ENCODE measurements around the gene SHB. TPM values are rescaled to one million over a fixed set of nuclear protein-coding genes. Genes with fewer than 3 reads are reported as not detected.

The SHB gene
- total and polyA plus RNA-seq, 2 of the 8 experiments (the other 6 are each of a cell fraction or from before 2014, with no cell fraction given), result 4.1 to 12.6 TPM

DNA sequence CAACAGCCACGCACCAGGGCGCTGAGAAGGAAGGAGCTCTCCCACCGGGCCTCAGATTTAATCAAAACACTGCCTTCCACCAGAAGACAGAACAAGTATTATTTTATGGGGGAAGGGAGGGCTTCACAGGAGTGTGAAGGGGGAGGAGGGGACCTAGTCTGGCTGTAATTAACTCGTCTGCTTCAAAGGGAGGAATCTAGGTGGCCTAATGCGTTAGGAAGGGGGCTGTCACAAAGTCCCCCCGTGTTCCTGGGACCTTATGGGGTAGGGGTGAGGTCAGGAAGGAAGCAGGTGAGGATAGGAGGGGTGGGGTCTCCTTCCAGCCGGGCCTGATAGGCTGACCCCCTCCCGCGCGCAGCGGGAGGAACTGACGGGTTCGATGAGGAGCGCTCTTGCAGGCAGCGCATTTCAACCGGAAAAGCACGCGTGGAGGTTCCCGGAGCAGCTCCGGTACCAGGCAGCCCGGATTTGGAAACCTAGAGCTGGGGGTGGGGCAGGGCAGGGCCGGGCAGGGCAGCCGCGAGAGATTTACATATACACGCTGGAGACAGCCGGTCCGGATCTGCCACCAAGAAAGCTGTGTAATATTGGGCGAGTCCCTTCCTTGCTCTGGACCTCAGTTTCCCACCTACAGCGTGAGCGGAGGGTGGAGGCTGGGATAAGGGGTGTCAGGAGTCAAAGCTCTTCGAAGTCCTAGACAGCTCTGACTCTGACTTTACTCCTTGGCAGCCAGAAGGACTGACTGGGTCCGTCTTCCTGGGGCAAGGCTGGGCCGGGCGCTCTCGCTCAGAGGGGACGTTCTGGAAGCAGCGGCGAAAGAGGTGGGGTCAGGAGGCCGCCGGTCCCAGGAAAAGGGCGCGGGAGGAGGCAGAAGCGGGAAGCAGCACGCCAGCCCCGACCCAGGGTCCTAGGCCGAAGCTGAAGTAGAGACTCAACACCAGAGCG is 1.8 kb downstream of the SHB start:
- H3K9ac ChIP-seq (replicated peaks in 1 of 4; ENCODE audit: extremely low read depth in 1 of 4, low read depth in 3 of 4, low read length in 3 of 4), result peak overlapping the region in 1 of 4 experiments; percentile 34; a peak in 2 of 7 replicates
- CTCF ChIA-PET (ENCODE audit: partially characterized antibody), result interaction anchor here (0.6 to 2.4 kb wide), 15 partner anchors 8 to 154 kb away, joined by 3 to 16 read pairs (median 5); no protein-coding TSS in a partner anchor
- FAIRE-seq, result no peak

More for the DNA sequence above, 1.8 kb downstream of the SHB start:
- peak in 1 of 2 experiments; percentile 64 for DNase-seq (ENCODE audit: low read depth in 1 of 2, low spot score in 2 of 2)
- 0 out of 2 replicates have a peak overlapping the region, but pooled peaks have one; percentile 8 for H2BK15ac ChIP-seq (ENCODE audit: low read length)
- no peak overlapping the region for H2AK5ac ChIP-seq (ENCODE audit: low read depth, low read length)
- no peak overlapping the region for H4K5ac ChIP-seq (ENCODE audit: insufficient read length, low read depth, low read length)
- H2BK120ac ChIP-seq (replicated peaks; ENCODE audit: low read depth, low read length), result no peak overlapping the region
- H4K8ac ChIP-seq (ENCODE audit: extremely low read depth, insufficient read depth, low read length), result 0 out of 2 replicates have a peak overlapping the region, but pooled peaks have one; percentile 28
- H3K27me3 ChIP-seq (replicated peaks in 1 of 4; ENCODE audit: control insufficient read depth in 3 of 4, extremely low read depth in 1 of 4, insufficient read depth in 3 of 4, low read length in 3 of 4), result peaks cover 0 to 16% (median 12%) of the 10 kb centered on the region in 4 experiments; a peak in 5 of 7 replicates
- no peak overlapping the region for H3K4ac ChIP-seq (replicated peaks; ENCODE audit: insufficient read length, low read depth, low read length)
- no peak overlapping the region for H3K14ac ChIP-seq (ENCODE audit: insufficient read length)
- no peak overlapping the region for H3K23ac ChIP-seq (ENCODE audit: insufficient read length)
- no peaks in the 10 kb centered on the region for H3K36me3 ChIP-seq (ENCODE audit: control insufficient read depth in 2 of 4, insufficient read depth in 4 of 4, low read length in 3 of 4)
- no peak overlapping the region for H4K91ac ChIP-seq (replicated peaks; ENCODE audit: insufficient read length, low read length)
- peaks cover 9 to 23% of the 10 kb centered on the region in 2 experiments for H4K20me1 ChIP-seq (replicated peaks in 1 of 2; ENCODE audit: control insufficient read depth in 1 of 2, insufficient read depth in 2 of 2, low read length in 2 of 2)
- peak overlapping the region; percentile 45 to 86 (median 56) for H3K4me3 ChIP-seq (ENCODE audit: extremely low read depth in 1 of 4, insufficient read depth in 2 of 4, low read depth in 3 of 4, low read length in 4 of 4)
- H2BK5ac ChIP-seq (ENCODE audit: low read depth, low read length), result no peak overlapping the region; the same call in 1 of the 2 replicates
- no peaks in the 10 kb centered on the region for H3K9me3 ChIP-seq (ENCODE audit: insufficient read depth in 2 of 2, low read depth in 1 of 2, low read length in 1 of 2)
- H3K79me2 ChIP-seq (ENCODE audit: control insufficient read depth in 1 of 2, insufficient read depth in 2 of 2, low read length in 2 of 2), result peaks cover 3 to 47% of the 10 kb centered on the region in 2 experiments; a peak in 3 of 4 replicates
- no peak overlapping the region for H2AFZ ChIP-seq (ENCODE audit: low read length)
- H2BK20ac ChIP-seq (ENCODE audit: low read length), result no peak overlapping the region
- POLR2A ChIA-PET (ENCODE audit: partially characterized antibody), result interaction anchor here (0.6 to 1.4 kb wide), 6 partner anchors 12 to 50 kb away, joined by 3 to 9 read pairs (median 4); no protein-coding TSS in a partner anchor
- no peak overlapping the region for H2BK12ac ChIP-seq (ENCODE audit: low read depth, low read length)
- H3K23me2 ChIP-seq (ENCODE audit: low read depth, low read length), result peaks cover 18% of the 10 kb centered on the region
- peak overlapping the region; percentile 60 for H3K18ac ChIP-seq (ENCODE audit: extremely low read depth, low read length)
- TF ChIP-seq, protein P1, sequence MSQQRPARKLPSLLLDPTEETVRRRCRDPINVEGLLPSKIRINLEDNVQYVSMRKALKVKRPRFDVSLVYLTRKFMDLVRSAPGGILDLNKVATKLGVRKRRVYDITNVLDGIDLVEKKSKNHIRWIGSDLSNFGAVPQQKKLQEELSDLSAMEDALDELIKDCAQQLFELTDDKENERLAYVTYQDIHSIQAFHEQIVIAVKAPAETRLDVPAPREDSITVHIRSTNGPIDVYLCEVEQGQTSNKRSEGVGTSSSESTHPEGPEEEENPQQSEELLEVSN (IDR thresholded peaks at IDR 0.05), result peak; percentile 66
- TF ChIP-seq EP300 (IDR thresholded peaks at IDR 0.05; ENCODE audit: borderline replicate concordance in 1 of 2, low read depth in 2 of 2, low read length in 2 of 2), result no peak
- TF ChIP-seq SAP30 (IDR thresholded peaks at IDR 0.05; ENCODE audit: insufficient read depth, insufficient replicate concordance, low read length), result peak; percentile 44
- peak; percentile 8 for TF ChIP-seq RNF2 (IDR thresholded peaks at IDR 0.05; ENCODE audit: borderline replicate concordance, low read depth, low read length, missing control alignments, poor library complexity, severe bottlenecking)
- TF ChIP-seq KDM4A (IDR thresholded peaks at IDR 0.05; ENCODE audit: low read depth, low read length, severe bottlenecking), result peak; percentile 0
- TF ChIP-seq ASH2L (IDR thresholded peaks at IDR 0.05; ENCODE audit: low read length), result peak; percentile 2
- TF ChIP-seq PHF8 (conservative IDR thresholded peaks at IDR 0.05; ENCODE audit: low read depth, low read length), result no peak
- H3K4me2 ChIP-seq (ENCODE audit: insufficient read depth in 1 of 2, low read depth in 2 of 2, low read length in 2 of 2), result peak overlapping the region; percentile 97 to 100
- no peak overlapping the region for H3K27ac ChIP-seq (ENCODE audit: low read depth, low read length)
- H3K56ac ChIP-seq (replicated peaks; ENCODE audit: insufficient read length, low read depth, low read length), result no peak overlapping the region
- H3K4me1 ChIP-seq (replicated peaks in 1 of 4; ENCODE audit: control insufficient read depth in 3 of 4, insufficient read depth in 4 of 4, low read length in 3 of 4), result peaks cover 3 to 43% (median 27%) of the 10 kb centered on the region in 4 experiments
- peaks cover 10% of the 10 kb centered on the region; the same call in 1 of the 2 replicates for H3K79me1 ChIP-seq (ENCODE audit: low read depth, low read length)
- 3% methylated on average over 40 of the region's 47 CpGs; no CpG with 5 or more reads in 1 of the 2 experiments for WGBS, 2 experiments (ENCODE audit: extremely low coverage in 1 of 2, insufficient coverage in 1 of 2, insufficient read length in 1 of 2, insufficient replicate concordance in 2 of 2, low coverage in 1 of 2, low lambda C conversion rate in 2 of 2, missing lambda C conversion rate in 1 of 2)
